SK-N-SH treated with all-trans-retinoic acid at 6 μM for 48 hours (cell line): ENCODE data around the gene SPRED3.

Experiments
- ATAC-seq: fragments of 200-7000 bp; cut with Tn5 transposase; 3 replicates; pipeline ENCODE4 v1.9.1; 2020; ENCODE audit warnings: mild to moderate bottlenecking, moderate library complexity
- ARNTL ChIP-seq: fragments of 450-650 bp; formaldehyde crosslinking; IDR thresholded peaks from 2 replicates; pipeline ENCODE4 v1.5.0; 2020; ENCODE audit warnings: low read depth, mild to moderate bottlenecking, moderate library complexity, borderline replicate concordance
- BACH2 ChIP-seq: fragments of 250-450 bp; sonication (Bioruptor Pico); IDR thresholded peaks from 2 replicates; pipeline ENCODE4 v1.9.0; 2021; ENCODE audit warnings: mild to moderate bottlenecking, borderline replicate concordance
- CSRNP3 ChIP-seq: fragments of 250-450 bp; sonication (Bioruptor Pico); IDR thresholded peaks from 2 replicates; pipeline ENCODE4 v1.5.1; 2021; ENCODE audit warnings: mild to moderate bottlenecking, moderate library complexity
- ESRRG ChIP-seq: fragments of 250-450 bp; sonication (Bioruptor Pico); IDR thresholded peaks from 2 replicates; pipeline ENCODE4 v1.6.1; 2021; ENCODE audit warnings: mild to moderate bottlenecking
- GLIS3 ChIP-seq: fragments of 250-450 bp; sonication (Bioruptor Pico); IDR thresholded peaks from 2 replicates; pipeline ENCODE4 v1.5.0; 2020; ENCODE audit warnings: mild to moderate bottlenecking, moderate library complexity
- ISL1 ChIP-seq: fragments of 250-450 bp; sonication (Bioruptor Pico); IDR thresholded peaks from 2 replicates; pipeline ENCODE4 v2.1.2; 2022; ENCODE audit warnings: mild to moderate bottlenecking, moderate library complexity
- PATZ1 ChIP-seq: fragments of 250-450 bp; sonication (Bioruptor Pico); IDR thresholded peaks from 2 replicates; pipeline ENCODE4 v1.8.0; 2020; ENCODE audit warnings: mild to moderate bottlenecking, moderate library complexity, borderline replicate concordance
- POU6F1 ChIP-seq: fragments of 250-450 bp; sonication (Bioruptor Pico); IDR thresholded peaks from 2 replicates; pipeline ENCODE4 v1.8.0; 2021; ENCODE audit warnings: low read depth, mild to moderate bottlenecking, moderate library complexity, borderline replicate concordance
- SNAI2 ChIP-seq: fragments of 250-450 bp; sonication (Bioruptor Pico); IDR thresholded peaks from 2 replicates; pipeline ENCODE4 v1.5.0; 2020; ENCODE audit warnings: mild to moderate bottlenecking, moderate library complexity
- TOX ChIP-seq: fragments of 250-450 bp; sonication (Bioruptor Pico); IDR thresholded peaks from 2 replicates; pipeline ENCODE4 v1.8.0; 2021; ENCODE audit warnings: mild to moderate bottlenecking, moderate library complexity, borderline replicate concordance
- TSHZ2 ChIP-seq: fragments of 250-450 bp; sonication (Bioruptor Pico); IDR thresholded peaks from 2 replicates; pipeline ENCODE4 v1.5.0; 2020; ENCODE audit warnings: mild to moderate bottlenecking, moderate library complexity
- ZC3H10 ChIP-seq: fragments of 250-450 bp; sonication (Bioruptor Pico); IDR thresholded peaks from 2 replicates; pipeline ENCODE4 v1.5.1; 2021; ENCODE audit warnings: mild to moderate bottlenecking, moderate library complexity
- ZFP3 ChIP-seq: fragments of 250-450 bp; sonication (Bioruptor Pico); IDR thresholded peaks from 2 replicates; pipeline ENCODE4 v1.5.0; 2020; ENCODE audit warnings: mild to moderate bottlenecking, moderate library complexity
- ZFP30 ChIP-seq: fragments of 450-650 bp; formaldehyde crosslinking; IDR thresholded peaks from 2 replicates; pipeline ENCODE4 v1.5.0; 2022; ENCODE audit warnings: mild to moderate bottlenecking, moderate library complexity
- ZNF70 ChIP-seq: fragments of 450-650 bp; formaldehyde crosslinking; IDR thresholded peaks from 2 replicates; pipeline ENCODE4 v1.5.0; 2020; ENCODE audit warnings: mild to moderate bottlenecking, moderate library complexity
- ZNF8 ChIP-seq: fragments of 450-650 bp; formaldehyde crosslinking; IDR thresholded peaks from 2 replicates; pipeline ENCODE4 v1.5.0; 2020; ENCODE audit warnings: mild to moderate bottlenecking, moderate library complexity
- TF ChIP-seq, protein P1 (sequence below): fragments of 250-450 bp; sonication (Bioruptor Pico); IDR thresholded peaks from 2 replicates; pipeline ENCODE4 v1.5.1; 2020; ENCODE audit warnings: low read depth, mild to moderate bottlenecking, moderate library complexity

Gene SPRED3

DNA sequence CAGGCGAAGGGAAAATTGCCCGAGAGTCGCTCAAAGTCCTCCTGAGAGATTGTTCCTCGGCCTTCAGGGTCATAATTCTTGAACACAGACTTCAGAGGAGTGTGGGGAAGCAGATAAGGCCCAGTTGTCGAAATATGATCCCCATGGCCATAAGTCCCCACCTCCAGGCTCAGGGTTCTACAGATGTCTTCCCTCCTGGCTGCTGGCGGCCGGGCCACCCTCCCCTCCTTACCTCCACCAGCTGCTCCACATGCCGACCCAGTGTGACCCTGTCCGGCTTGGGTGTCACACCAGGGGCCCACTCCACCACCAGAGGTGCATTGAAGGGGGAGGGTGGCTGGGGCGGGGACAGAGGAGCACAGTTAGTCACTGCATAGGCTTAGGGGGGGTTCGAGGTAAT is 24.5 kb downstream of the SPRED3 start:
- no peak for TF ChIP-seq GLIS3 (CRISPR knock-in tag)
- no peak for ATAC-seq

GRCh38 chr19:38413416-38413815 is 24.9 kb downstream of the SPRED3 start:
- ATAC-seq, result no peak
- TF ChIP-seq, protein P1, sequence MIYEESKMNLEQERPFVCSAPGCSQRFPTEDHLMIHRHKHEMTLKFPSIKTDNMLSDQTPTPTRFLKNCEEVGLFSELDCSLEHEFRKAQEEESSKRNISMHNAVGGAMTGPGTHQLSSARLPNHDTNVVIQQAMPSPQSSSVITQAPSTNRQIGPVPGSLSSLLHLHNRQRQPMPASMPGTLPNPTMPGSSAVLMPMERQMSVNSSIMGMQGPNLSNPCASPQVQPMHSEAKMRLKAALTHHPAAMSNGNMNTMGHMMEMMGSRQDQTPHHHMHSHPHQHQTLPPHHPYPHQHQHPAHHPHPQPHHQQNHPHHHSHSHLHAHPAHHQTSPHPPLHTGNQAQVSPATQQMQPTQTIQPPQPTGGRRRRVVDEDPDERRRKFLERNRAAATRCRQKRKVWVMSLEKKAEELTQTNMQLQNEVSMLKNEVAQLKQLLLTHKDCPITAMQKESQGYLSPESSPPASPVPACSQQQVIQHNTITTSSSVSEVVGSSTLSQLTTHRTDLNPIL (CRISPR knock-in tag), result no peak
- no peak for TF ChIP-seq ESRRG (CRISPR knock-in tag)
- no peak for TF ChIP-seq ZNF70 (CRISPR knock-in tag)
- TF ChIP-seq PATZ1 (CRISPR knock-in tag), result no peak
- TF ChIP-seq ZC3H10 (CRISPR knock-in tag), result no peak

- no peak for TF ChIP-seq SNAI2 (CRISPR knock-in tag)
- no peak for TF ChIP-seq ZFP30 (CRISPR knock-in tag)
- TF ChIP-seq ZC3H10 (CRISPR knock-in tag), result no peak
- no peak for TF ChIP-seq ISL1 (CRISPR knock-in tag)
- no peak for TF ChIP-seq CSRNP3 (CRISPR knock-in tag)
- no peak for TF ChIP-seq ARNTL (CRISPR knock-in tag)
- no peak for TF ChIP-seq PATZ1 (CRISPR knock-in tag)
- TF ChIP-seq, all 23 proteins: peak for 0
- ATAC-seq, result no peak
Observed at GRCh38 chr19:38417146-38417543, 28.6 kb downstream of the SPRED3 start.

- ATAC-seq, result no peak; the same call in 2 of the 3 replicates
- TF ChIP-seq ISL1 (CRISPR knock-in tag) (no peak), ZFP3 (CRISPR knock-in tag) (no peak)
Observed at GRCh38 chr19:38417544-38418506, 29.3 kb downstream of the SPRED3 start.

DNA sequence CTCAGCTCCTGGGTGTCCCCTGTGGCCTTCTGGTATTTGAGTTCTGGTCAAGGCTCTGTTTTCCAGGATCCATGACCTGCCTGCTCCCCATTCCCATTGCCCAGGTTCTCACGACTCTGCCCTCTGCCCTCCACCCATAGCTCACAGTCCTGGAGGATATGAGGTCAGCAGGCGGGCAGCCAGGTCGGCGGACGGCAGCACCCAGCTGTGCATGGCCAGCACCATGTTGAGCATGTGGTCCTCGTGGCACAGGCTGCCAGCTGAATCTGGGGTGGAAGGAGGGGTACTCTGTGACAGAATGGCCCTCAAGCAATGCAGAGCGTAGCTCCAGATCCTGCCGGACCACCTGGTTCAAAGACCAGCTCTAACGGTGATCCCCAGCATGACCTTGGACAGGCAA is 32.4 kb downstream of the SPRED3 start:
- ATAC-seq, result no peak
- TF ChIP-seq TOX (CRISPR knock-in tag) (no peak), ZNF70 (CRISPR knock-in tag) (no peak), ZNF8 (CRISPR knock-in tag) (no peak), PATZ1 (CRISPR knock-in tag) (no peak), ZFP3 (CRISPR knock-in tag) (no peak), ISL1 (CRISPR knock-in tag) (no peak), BACH2 (no peak), TSHZ2 (CRISPR knock-in tag) (no peak), ARNTL (CRISPR knock-in tag) (no peak), POU6F1 (CRISPR knock-in tag) (no peak)
- TF ChIP-seq, protein P1 (CRISPR knock-in tag), result no peak
